HuH-7.5 (cell line): Measurements from ENCODE around the gene GPC6.

Source experiments
- DNase-seq: peaks from one replicate; pipeline ENCODE4 v3.0.0; 2011; ENCODE audit warnings: low spot score

The GPC6 gene

GRCh38 chr13:93848247-93848646, 621.6 kb downstream of the GPC6 start:
- no peak for DNase-seq

- DNase-seq, result no peak
Observed at GRCh38 chr13:93851236-93851635, 624.6 kb downstream of the GPC6 start.

- no peak for DNase-seq
Observed at GRCh38 chr13:93853912-93854311, 627.3 kb downstream of the GPC6 start.

GRCh38 chr13:93857126-93857525, 630.5 kb downstream of the GPC6 start:
- no peak for DNase-seq

DNA sequence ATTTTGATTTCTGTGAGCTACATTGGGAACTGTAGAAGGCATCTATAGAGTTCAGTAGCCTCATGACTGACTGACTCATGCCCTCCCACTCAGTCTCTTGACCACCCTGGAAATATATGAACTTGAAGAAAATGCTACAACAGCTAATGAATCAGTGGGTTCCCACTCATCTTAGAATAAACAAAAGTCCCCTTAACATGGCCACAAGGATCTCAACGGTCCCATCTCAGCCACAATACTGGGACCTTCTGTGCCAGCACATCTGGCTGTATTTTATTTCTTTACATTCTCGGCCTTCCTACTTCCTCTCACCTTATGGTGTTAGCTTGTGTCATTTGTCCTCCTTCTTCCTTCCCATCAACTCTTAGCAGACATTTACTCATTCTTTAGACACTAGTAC, 633.1 kb downstream of the GPC6 start:
- DNase-seq, result no peak

GRCh38 chr13:93861818-93862217, 635.2 kb downstream of the GPC6 start:
- no peak for DNase-seq

- no peak for DNase-seq
Observed at GRCh38 chr13:93862259-93862658, 635.7 kb downstream of the GPC6 start.

DNA sequence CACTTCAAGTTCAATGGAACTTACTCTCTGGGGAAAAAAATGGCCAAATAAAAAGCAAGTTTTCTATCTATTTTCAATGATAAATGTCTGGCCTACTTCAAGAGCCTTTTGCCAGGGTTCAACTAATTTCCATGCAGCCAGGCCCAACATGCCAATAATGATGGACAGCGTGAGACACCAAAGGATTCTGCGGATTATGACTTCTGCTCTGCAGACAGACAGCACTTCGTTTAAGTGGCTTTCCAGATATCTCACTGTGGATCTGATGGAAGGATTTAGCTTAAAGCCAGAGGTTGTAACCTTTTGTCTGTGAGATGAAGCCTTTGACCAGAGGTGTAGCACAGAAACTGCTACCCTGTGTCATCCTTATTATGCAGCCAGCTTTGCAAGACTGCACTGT, 638.6 kb downstream of the GPC6 start:
- no peak for DNase-seq

DNA sequence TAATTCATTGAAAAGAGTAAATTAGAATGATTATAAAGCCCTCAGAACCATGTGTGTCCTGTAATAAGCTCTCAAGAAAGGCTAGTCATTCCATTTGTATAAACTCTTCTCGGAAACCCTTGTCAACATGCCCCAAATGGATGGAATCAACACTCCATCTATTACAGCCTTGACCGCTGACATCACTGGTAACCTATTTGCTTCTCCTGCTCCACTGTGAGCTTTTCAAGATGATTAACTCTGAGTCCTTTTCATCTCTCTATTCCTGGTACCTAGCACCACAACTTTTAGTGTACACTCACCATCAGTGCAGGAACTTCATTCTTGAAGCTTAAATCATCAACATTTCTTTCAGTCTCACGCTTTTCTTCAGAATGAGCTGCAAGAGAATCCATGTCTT, 640.9 kb downstream of the GPC6 start:
- DNase-seq, result no peak

GRCh38 chr13:93872376-93872775, 645.8 kb downstream of the GPC6 start:
- DNase-seq, result no peak

- no peak for DNase-seq
Observed at GRCh38 chr13:93872786-93873347, 646.3 kb downstream of the GPC6 start.

- DNase-seq, result no peak
Observed at GRCh38 chr13:93875547-93875946, 648.9 kb downstream of the GPC6 start.

GRCh38 chr13:93876236-93876635, 649.6 kb downstream of the GPC6 start:
- no peak for DNase-seq

GRCh38 chr13:93878675-93879074, 652.1 kb downstream of the GPC6 start:
- no peak for DNase-seq

DNA sequence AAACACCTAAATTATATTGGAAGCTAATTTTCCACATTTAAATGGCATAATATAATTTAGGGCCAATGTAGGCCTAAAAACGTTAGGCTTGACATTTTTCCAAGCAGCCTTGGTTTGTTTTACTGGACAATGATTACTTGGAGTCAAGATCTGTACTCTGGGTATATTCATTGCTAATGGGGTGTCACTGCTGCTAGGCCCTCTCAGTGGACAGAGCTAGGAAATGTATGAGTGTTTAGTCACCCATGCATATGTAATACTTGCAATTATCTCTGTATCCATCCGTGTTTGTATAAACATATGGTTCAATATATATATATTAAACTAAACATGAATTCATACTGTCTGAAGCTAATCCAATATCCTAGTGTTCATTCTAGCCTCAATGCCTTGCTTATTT, 654.8 kb downstream of the GPC6 start:
- DNase-seq, result no peak

GRCh38 chr13:93882086-93882651, 655.6 kb downstream of the GPC6 start:
- no peak for DNase-seq

DNA sequence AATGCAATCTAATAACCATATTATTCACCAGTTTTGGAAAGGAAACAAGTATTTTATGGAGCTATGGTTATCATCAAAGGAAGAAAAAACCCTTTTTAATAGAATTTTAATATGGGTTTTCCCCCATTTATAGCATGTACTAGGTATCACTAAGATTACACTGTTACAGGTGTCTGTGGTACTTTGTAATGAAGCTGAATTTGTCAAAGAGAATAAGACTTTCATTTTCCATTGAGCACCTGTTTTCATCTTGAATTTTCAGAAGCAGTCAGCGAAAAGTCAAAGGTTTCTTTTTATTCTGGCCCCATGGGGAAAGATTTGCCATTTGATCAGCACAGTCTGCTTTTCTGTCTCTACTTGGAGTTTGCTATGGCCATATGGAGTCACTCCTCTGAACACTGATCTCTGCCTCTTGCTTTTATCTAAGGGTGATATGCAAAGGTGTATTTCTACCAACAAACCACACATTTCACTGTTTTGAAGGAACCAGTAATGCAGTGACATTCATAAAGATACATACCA, 662.9 kb downstream of the GPC6 start:
- DNase-seq, result no peak

GRCh38 chr13:93899981-93900380, 673.4 kb downstream of the GPC6 start:
- DNase-seq, result no peak

GRCh38 chr13:93900731-93901130, 674.1 kb downstream of the GPC6 start:
- no peak for DNase-seq

GRCh38 chr13:93903909-93904308, 677.3 kb downstream of the GPC6 start:
- no peak for DNase-seq

DNA sequence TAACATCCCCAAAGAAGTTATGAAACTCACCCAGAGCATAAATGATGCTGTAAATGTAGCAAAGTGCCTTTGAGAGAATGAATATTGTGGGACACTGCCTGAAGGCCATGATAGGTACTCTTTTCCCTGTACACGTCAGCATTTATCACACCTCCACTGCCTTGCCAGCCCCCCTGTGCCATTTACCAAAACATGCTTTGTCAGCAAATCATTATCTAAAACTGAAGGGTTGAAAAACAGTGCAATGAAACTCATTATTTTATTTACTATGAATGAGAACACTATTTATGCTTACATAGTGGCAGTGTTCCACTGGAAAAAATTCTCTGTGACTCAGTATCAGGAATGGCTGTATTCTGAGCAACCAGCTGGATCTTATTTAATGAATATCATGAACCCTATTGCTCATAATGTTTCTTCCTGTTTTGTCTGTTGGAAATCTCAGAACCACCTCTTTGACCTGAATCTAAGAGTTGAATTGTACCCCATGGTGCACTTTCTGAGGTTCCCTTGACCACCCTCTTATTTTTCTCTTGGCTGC, 688.7 kb downstream of the GPC6 start:
- no peak for DNase-seq

- DNase-seq, result no peak
Observed at GRCh38 chr13:93922063-93922855, 695.7 kb downstream of the GPC6 start.

DNA sequence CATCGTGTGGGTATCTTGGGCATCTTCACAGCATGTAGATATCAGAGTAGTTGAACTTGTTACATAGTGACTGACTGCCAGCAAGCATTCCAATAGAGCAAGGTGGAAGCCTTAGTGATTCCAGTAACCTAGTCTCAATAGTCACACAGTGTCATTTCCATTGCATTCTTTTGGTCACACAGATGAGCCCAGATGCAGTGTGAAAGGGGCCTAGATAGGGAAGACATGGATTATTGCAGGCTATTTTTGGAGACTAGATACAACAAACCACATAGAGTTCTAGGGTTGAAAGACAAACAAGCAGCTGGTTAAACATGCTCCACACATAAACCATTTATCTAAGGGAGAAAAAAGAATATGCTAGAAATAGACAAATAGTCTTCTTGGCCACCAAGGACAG, 699.4 kb downstream of the GPC6 start:
- DNase-seq, result no peak
